ENCODE measurements around the gene TMEM114.

- TF ChIP-seq BHLHE40 (IDR thresholded peaks at IDR 0.05; ENCODE audit: borderline replicate concordance) = no peak
- no peak for TF ChIP-seq HDGF (IDR thresholded peaks at IDR 0.05; ENCODE audit: borderline replicate concordance)
- TF ChIP-seq ELF4 (IDR thresholded peaks at IDR 0.05) = no peak
Measured at GRCh38 chr16:8544406-8544805, 45.9 kb downstream of the TMEM114 start.

All from HEK293T (cell line).